Breast epithelium (tissue), 4 donors: ENCODE results near the gene ADRA2B. TPM values are rescaled to one million over a fixed set of nuclear protein-coding genes. Genes with fewer than 3 reads are reported as not detected.
A peak's percentile ranks its signal among the peaks of the same experiment; 100 is the strongest.

Experiments
- DNase-seq, 2 donors: peaks; one replicate each; pipeline ENCODE4 v3.0.0-alpha.2; 2019; ENCODE audit warnings: low spot score in 2 of 2
- H3K27ac ChIP-seq, 2 donors: fragments of 200-600 bp; sonication (generic) in 1 of 2; one replicate each; pipeline ENCODE4 v1.5.1; 2016 to 2019; ENCODE audit warnings: mild to moderate bottlenecking in 1 of 2
- H3K27me3 ChIP-seq, 2 donors: fragments of 200-600 bp; sonication (generic) in 1 of 2; one replicate each; pipeline versions ENCODE4 v1.5.1 to v1.6.0; 2017 to 2019; ENCODE audit warnings: control low read depth in 1 of 2, mild to moderate bottlenecking in 1 of 2
- H3K36me3 ChIP-seq: fragments of 200-600 bp; one replicate; pipeline ENCODE4 v1.5.1; 2019
- H3K4me1 ChIP-seq, 2 donors: fragments of 200-600 bp; sonication (generic); one replicate each; pipeline ENCODE4 v1.5.1; 2016 to 2019; ENCODE audit warnings: control low read depth in 1 of 2
- H3K4me3 ChIP-seq, 3 donors: fragments of 200-600 bp; sonication (generic); 1 replicate in 2 of 3; 2 replicates in 1 of 3; pipeline ENCODE4 v1.5.1; 2016 to 2019; ENCODE audit warnings: mild to moderate bottlenecking in 3 of 3, moderate library complexity in 2 of 3
- H3K9me3 ChIP-seq, 2 donors: fragments of 200-600 bp; sonication (generic) in 1 of 2; one replicate each; pipeline ENCODE4 v1.5.1; 2016 to 2019; ENCODE audit warnings: control low read depth in 1 of 2
- CTCF ChIP-seq, 3 donors: fragments of 450-650 bp; IDR thresholded peaks; one replicate each; pipeline ENCODE4 v1.5.1; 2016 to 2017; ENCODE audit warnings: antibody characterized with exemption in 3 of 3, mild to moderate bottlenecking in 3 of 3, moderate library complexity in 3 of 3
- POLR2A ChIP-seq: fragments of 450-650 bp; IDR thresholded peaks from one replicate; pipeline ENCODE4 v1.6.1; 2016; ENCODE audit warnings: antibody characterized with exemption, mild to moderate bottlenecking, moderate library complexity
- POLR2AphosphoS5 ChIP-seq, 3 donors: sonication (generic); formaldehyde crosslinking; IDR thresholded peaks; one replicate each; pipeline ENCODE4 v1.6.1; 2017; ENCODE audit warnings: antibody characterized with exemption in 3 of 3
- intact Hi-C: fragments of 100-400 bp; cut with DNase I; formaldehyde crosslinking; loops from one replicate; pipeline ENCODE4 v1.15.1; 2023; ENCODE audit warnings: low total_unique reads
- total RNA-seq, 3 donors: library from RNA; depleted of rRNA; stranded (reverse); fragments of >200 nt; gene quantifications; one replicate each; pipeline ENCODE4 v1.1.0, GENCODE V29; 2016

Gene ADRA2B
- total RNA-seq, 3 donors from 2014 or later: 1.3 to 1.6 (median 1.4) TPM

GRCh38 chr2:96109931-96110511 lies 6.3 kb downstream of the ADRA2B start:
- no peak overlapping the region for H3K27ac ChIP-seq
- no peaks in the 10 kb centered on the region for H3K27me3 ChIP-seq
- TF ChIP-seq POLR2A: no peak
- no peak for TF ChIP-seq CTCF (IDR thresholded peaks at IDR 0.05)
- TF ChIP-seq POLR2AphosphoS5 (IDR thresholded peaks at IDR 0.05): no peak
- H3K4me1 ChIP-seq: no peaks in the 10 kb centered on the region
- DNase-seq: no peak
- peaks cover 10% of the 10 kb centered on the region in 2 donors for H3K9me3 ChIP-seq
- intact Hi-C loops: loop anchor here (10.0 kb wide), 2 partner anchors 85 to 955 kb away; partner anchors contain the start of gene ZNF514
- H3K36me3 ChIP-seq: no peaks in the 10 kb centered on the region
- H3K4me3 ChIP-seq: no peak overlapping the region

- no peaks in the 10 kb centered on the region for H3K4me1 ChIP-seq
- no peaks in the 10 kb centered on the region for H3K27me3 ChIP-seq
- H3K4me3 ChIP-seq: no peak overlapping the region
- peaks cover 10 to 14% of the 10 kb centered on the region in 2 donors for H3K9me3 ChIP-seq
- TF ChIP-seq CTCF (IDR thresholded peaks at IDR 0.05) (no peak), POLR2A (no peak), POLR2AphosphoS5 (IDR thresholded peaks at IDR 0.05) (no peak)
- no peak for DNase-seq
- intact Hi-C loops: no loop called here
- H3K27ac ChIP-seq: peak overlapping the region in 1 of 2 donors; percentile 66
- H3K36me3 ChIP-seq: no peaks in the 10 kb centered on the region
Measured at GRCh38 chr2:96109361-96109680, 7.0 kb downstream of the ADRA2B start.

- intact Hi-C loops: no loop called here
- peaks cover 10 to 14% of the 10 kb centered on the region in 2 donors for H3K9me3 ChIP-seq
- DNase-seq: no peak
- TF ChIP-seq CTCF (IDR thresholded peaks at IDR 0.05) (no peak), POLR2AphosphoS5 (IDR thresholded peaks at IDR 0.05) (no peak), POLR2A (no peak)
- H3K27me3 ChIP-seq: no peaks in the 10 kb centered on the region
- peak overlapping the region in 1 of 2 donors; percentile 66 for H3K27ac ChIP-seq
- H3K4me3 ChIP-seq: no peak overlapping the region
- H3K36me3 ChIP-seq: no peaks in the 10 kb centered on the region
- no peaks in the 10 kb centered on the region for H3K4me1 ChIP-seq
Measured at GRCh38 chr2:96108541-96109360, 7.6 kb downstream of the ADRA2B start.

GRCh38 chr2:96108151-96108540 lies 8.2 kb downstream of the ADRA2B start:
- Histone ChIP-seq H3K27me3 (no peaks in the 10 kb centered on the region), H3K36me3 (no peaks in the 10 kb centered on the region), H3K4me3 (no peak overlapping the region), H3K4me1 (no peaks in the 10 kb centered on the region), H3K27ac (peak overlapping the region in 1 of 2 donors; percentile 66), H3K9me3 (peaks cover 10 to 14% of the 10 kb centered on the region in 2 donors)
- no peak for DNase-seq
- intact Hi-C loops: no loop called here
- TF ChIP-seq POLR2A (no peak), POLR2AphosphoS5 (IDR thresholded peaks at IDR 0.05) (no peak), CTCF (IDR thresholded peaks at IDR 0.05) (no peak)

GRCh38 chr2:96107708-96108065 lies 8.7 kb downstream of the ADRA2B start:
- Histone ChIP-seq H3K4me3 (no peak overlapping the region), H3K9me3 (peaks cover 10 to 14% of the 10 kb centered on the region in 2 donors), H3K36me3 (no peaks in the 10 kb centered on the region), H3K27ac (no peak overlapping the region), H3K27me3 (no peaks in the 10 kb centered on the region), H3K4me1 (no peaks in the 10 kb centered on the region)
- TF ChIP-seq CTCF (IDR thresholded peaks at IDR 0.05): no peak
- TF ChIP-seq POLR2A: no peak
- TF ChIP-seq POLR2AphosphoS5 (IDR thresholded peaks at IDR 0.05): no peak
- no peak for DNase-seq
- intact Hi-C loops: no loop called here
